Measurements from ENCODE around the gene HOXC6. TPM values are rescaled to one million over a fixed set of nuclear protein-coding genes. Genes with fewer than 3 reads are reported as not detected.

The HOXC6 gene
- polyA plus RNA-seq, 3 donors: not detected

GRCh38 chr12:54020591-54021405 is 7.4 kb upstream of the HOXC6 start:
- peaks cover 20% of the 10 kb centered on the region for H3K4me1 Mint-ChIP-seq
- H3K9me3 Mint-ChIP-seq: peaks cover 0 to 27% (median 11%) of the 10 kb centered on the region in 7 donors
- no peaks in the 10 kb centered on the region for H3K36me3 ChIP-seq (replicated peaks in 1 of 2; ENCODE audit: control insufficient read depth in 1 of 2, insufficient read depth in 2 of 2, low read length in 2 of 2)
- 63% methylated on average over 20 of the region's 23 CpGs for WGBS (ENCODE audit: insufficient coverage)
- peaks cover 95 to 100% of the 10 kb centered on the region in 2 donors for H3K27me3 ChIP-seq (ENCODE audit: control insufficient read depth in 2 of 2, insufficient read depth in 2 of 2, low read length in 2 of 2)
- DNase-seq: no peak
- TF ChIP-seq, protein P1, sequence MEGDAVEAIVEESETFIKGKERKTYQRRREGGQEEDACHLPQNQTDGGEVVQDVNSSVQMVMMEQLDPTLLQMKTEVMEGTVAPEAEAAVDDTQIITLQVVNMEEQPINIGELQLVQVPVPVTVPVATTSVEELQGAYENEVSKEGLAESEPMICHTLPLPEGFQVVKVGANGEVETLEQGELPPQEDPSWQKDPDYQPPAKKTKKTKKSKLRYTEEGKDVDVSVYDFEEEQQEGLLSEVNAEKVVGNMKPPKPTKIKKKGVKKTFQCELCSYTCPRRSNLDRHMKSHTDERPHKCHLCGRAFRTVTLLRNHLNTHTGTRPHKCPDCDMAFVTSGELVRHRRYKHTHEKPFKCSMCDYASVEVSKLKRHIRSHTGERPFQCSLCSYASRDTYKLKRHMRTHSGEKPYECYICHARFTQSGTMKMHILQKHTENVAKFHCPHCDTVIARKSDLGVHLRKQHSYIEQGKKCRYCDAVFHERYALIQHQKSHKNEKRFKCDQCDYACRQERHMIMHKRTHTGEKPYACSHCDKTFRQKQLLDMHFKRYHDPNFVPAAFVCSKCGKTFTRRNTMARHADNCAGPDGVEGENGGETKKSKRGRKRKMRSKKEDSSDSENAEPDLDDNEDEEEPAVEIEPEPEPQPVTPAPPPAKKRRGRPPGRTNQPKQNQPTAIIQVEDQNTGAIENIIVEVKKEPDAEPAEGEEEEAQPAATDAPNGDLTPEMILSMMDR (IDR thresholded peaks at IDR 0.05): no peak
- H3K27ac ChIP-seq (ENCODE audit: low read depth in 1 of 2, low read length in 2 of 2): no peak overlapping the region
- H2AFZ ChIP-seq (ENCODE audit: insufficient read depth, low read depth, low read length, poor library complexity, severe bottlenecking): no peak overlapping the region
- no peak overlapping the region for H3K4me2 ChIP-seq (replicated peaks; ENCODE audit: extremely low read depth, low read length, poor library complexity, severe bottlenecking)
- H3K4me3 ChIP-seq (replicated peaks in 1 of 3; ENCODE audit: low read depth in 2 of 3, low read length in 3 of 3): no peak overlapping the region
- H3K9ac ChIP-seq (ENCODE audit: insufficient read depth, low read length, poor library complexity, severe bottlenecking): no peak overlapping the region
- peaks cover 0 to 7% of the 10 kb centered on the region in 2 donors for H3K36me3 Mint-ChIP-seq
- H3K4me1 ChIP-seq (ENCODE audit: control insufficient read depth in 1 of 2, insufficient read depth in 2 of 2, low read length in 2 of 2): peaks cover 14 to 16% of the 10 kb centered on the region in 2 donors
- peaks cover 10 to 33% of the 10 kb centered on the region in 2 donors for H3K9me3 ChIP-seq (replicated peaks in 1 of 2; ENCODE audit: control insufficient read depth in 1 of 2, insufficient read depth in 1 of 2, low read length in 2 of 2)
- peak overlapping the region in 1 of 2 donors; percentile 69 for H3K4me3 Mint-ChIP-seq
- H3K27me3 Mint-ChIP-seq (ENCODE audit: low read depth in 3 of 3): peaks cover 95 to 100% (median 98%) of the 10 kb centered on the region in 3 donors
- intact Hi-C loops (cut with micrococcal nuclease): no loop called here
- no peaks in the 10 kb centered on the region for H3K79me2 ChIP-seq (ENCODE audit: insufficient read depth, low read length)
- no peaks in the 10 kb centered on the region for H4K20me1 ChIP-seq (ENCODE audit: insufficient read depth, low read length)
- no peak overlapping the region for H3K27ac Mint-ChIP-seq

GRCh38 chr12:54021432-54022013 is 6.7 kb upstream of the HOXC6 start:
- H3K4me1 Mint-ChIP-seq: peaks cover 20% of the 10 kb centered on the region
- H3K9me3 ChIP-seq (replicated peaks in 1 of 2; ENCODE audit: control insufficient read depth in 1 of 2, insufficient read depth in 1 of 2, low read length in 2 of 2): peaks cover 10 to 38% of the 10 kb centered on the region in 2 donors
- no peak overlapping the region for H3K4me2 ChIP-seq (replicated peaks; ENCODE audit: extremely low read depth, low read length, poor library complexity, severe bottlenecking)
- H3K4me3 Mint-ChIP-seq: peak overlapping the region in 1 of 2 donors; percentile 69
- no peak overlapping the region for H3K4me3 ChIP-seq (replicated peaks in 1 of 3; ENCODE audit: low read depth in 2 of 3, low read length in 3 of 3)
- peaks cover 14 to 16% of the 10 kb centered on the region in 2 donors for H3K4me1 ChIP-seq (ENCODE audit: control insufficient read depth in 1 of 2, insufficient read depth in 2 of 2, low read length in 2 of 2)
- no peak overlapping the region for H3K27ac ChIP-seq (ENCODE audit: low read depth in 1 of 2, low read length in 2 of 2)
- H4K20me1 ChIP-seq (ENCODE audit: insufficient read depth, low read length): no peaks in the 10 kb centered on the region
- no peak for DNase-seq
- 64% methylated on average over 9 of the region's 16 CpGs for WGBS (ENCODE audit: insufficient coverage)
- no peak overlapping the region for H3K27ac Mint-ChIP-seq
- peaks cover 95 to 100% (median 98%) of the 10 kb centered on the region in 3 donors for H3K27me3 Mint-ChIP-seq (ENCODE audit: low read depth in 3 of 3)
- H3K9me3 Mint-ChIP-seq: peaks cover 0 to 27% (median 11%) of the 10 kb centered on the region in 7 donors
- TF ChIP-seq, protein P1 (IDR thresholded peaks at IDR 0.05): no peak
- H3K79me2 ChIP-seq (ENCODE audit: insufficient read depth, low read length): no peaks in the 10 kb centered on the region
- intact Hi-C loops (cut with micrococcal nuclease): no loop called here
- no peak overlapping the region for H2AFZ ChIP-seq (ENCODE audit: insufficient read depth, low read depth, low read length, poor library complexity, severe bottlenecking)
- peaks cover 0 to 7% of the 10 kb centered on the region in 2 donors for H3K36me3 Mint-ChIP-seq
- no peak overlapping the region for H3K9ac ChIP-seq (ENCODE audit: insufficient read depth, low read length, poor library complexity, severe bottlenecking)
- no peaks in the 10 kb centered on the region for H3K36me3 ChIP-seq (replicated peaks in 1 of 2; ENCODE audit: control insufficient read depth in 1 of 2, insufficient read depth in 2 of 2, low read length in 2 of 2)
- peaks cover 96 to 100% of the 10 kb centered on the region in 2 donors for H3K27me3 ChIP-seq (ENCODE audit: control insufficient read depth in 2 of 2, insufficient read depth in 2 of 2, low read length in 2 of 2)

All from CD14-positive monocyte (primary cell).